H1 (cell line): ENCODE results near the gene DNAJB6. TPM values are rescaled to one million over a fixed set of nuclear protein-coding genes. Genes with fewer than 3 reads are reported as not detected.

Experiments used
- CTCF ChIA-PET: fragments of 300-600 bp; sonication (Branson Sonifier 250); formaldehyde crosslinking; loops from one replicate; lab custom pipeline; 2021; ENCODE audit not compliant: partially characterized antibody; lab: Charles Lee
- POLR2A ChIA-PET: fragments of 300-600 bp; sonication (Branson Sonifier 250); formaldehyde crosslinking; loops from one replicate; lab custom pipeline; 2021; ENCODE audit warnings: inconsistent platforms; ENCODE audit not compliant: partially characterized antibody; lab: Charles Lee
- DNase-seq, 2 experiments: peaks; one replicate each; pipeline versions ENCODE4 v3.0.0 to v3.0.0-alpha.2; 2010 to 2022; ENCODE audit warnings: low spot score in 2 of 2, low read depth in 1 of 2, mixed read lengths in 1 of 2
- FAIRE-seq: peaks from 2 replicates; lab custom pipeline; 2011; peaks lifted over from hg19 to GRCh38; lab: Jason Lieb, UNC
- H2AFZ ChIP-seq: 2 replicates; pipeline ENCODE4 v1.8.1; 2012; ENCODE audit warnings: low read length, inconsistent platforms
- H2AK5ac ChIP-seq: 2 replicates; pipeline ENCODE4 v1.6.1; 2013; ENCODE audit warnings: low read depth, low read length
- H2BK120ac ChIP-seq: replicated peaks from 2 replicates; pipeline ENCODE3; 2013; ENCODE audit warnings: low read depth, low read length, inconsistent platforms
- H2BK12ac ChIP-seq: 2 replicates; pipeline ENCODE4 v1.6.1; 2013; ENCODE audit warnings: low read depth, low read length
- H2BK15ac ChIP-seq: 2 replicates; pipeline ENCODE4 v1.6.1; 2013; ENCODE audit warnings: low read length
- H2BK20ac ChIP-seq: 2 replicates; pipeline ENCODE4 v1.6.1; 2013; ENCODE audit warnings: low read length
- H2BK5ac ChIP-seq: 2 replicates; pipeline ENCODE4 v1.6.1; 2013; ENCODE audit warnings: low read depth, low read length
- H3K14ac ChIP-seq: 2 replicates; pipeline ENCODE4 v1.6.1; 2013; ENCODE audit warnings: inconsistent platforms; ENCODE audit not compliant: insufficient read length
- H3K18ac ChIP-seq: 2 replicates; pipeline ENCODE4 v1.6.1; 2013; ENCODE audit warnings: low read length; ENCODE audit errors: extremely low read depth
- H3K23ac ChIP-seq: 2 replicates; pipeline ENCODE4 v1.6.1; 2013; ENCODE audit warnings: inconsistent platforms; ENCODE audit not compliant: insufficient read length
- H3K23me2 ChIP-seq: 2 replicates; pipeline ENCODE4 v1.6.1; 2013; ENCODE audit warnings: low read depth, low read length
- H3K27ac ChIP-seq: 2 replicates; pipeline ENCODE4 v1.6.1; 2011; ENCODE audit warnings: low read depth, low read length, inconsistent platforms
- H3K27me3 ChIP-seq, 4 experiments: replicated peaks in 1 of 4; 1 replicate in 1 of 4; 2 replicates in 3 of 4; pipeline versions ENCODE4 v1.6.1 to v1.8.1; 2011 to 2013; ENCODE audit warnings: low read length in 3 of 4, mild to moderate bottlenecking in 3 of 4, inconsistent platforms in 2 of 4, mixed read lengths in 2 of 4, moderate library complexity in 1 of 4; ENCODE audit not compliant: control insufficient read depth in 3 of 4, insufficient read depth in 3 of 4; ENCODE audit errors: extremely low read depth in 1 of 4
- H3K36me3 ChIP-seq, 4 experiments: 2 replicates each; pipeline versions ENCODE4 v1.6.1 to v1.8.1; 2011 to 2013; ENCODE audit warnings: mild to moderate bottlenecking in 4 of 4, low read length in 3 of 4, moderate library complexity in 2 of 4, control low read depth in 1 of 4, inconsistent platforms in 1 of 4; ENCODE audit not compliant: insufficient read depth in 4 of 4, control insufficient read depth in 2 of 4
- H3K4ac ChIP-seq: replicated peaks from 2 replicates; pipeline ENCODE3; 2013; ENCODE audit warnings: low read length, low read depth, mixed read lengths, inconsistent platforms; ENCODE audit not compliant: insufficient read length
- H3K4me1 ChIP-seq, 4 experiments: replicated peaks in 1 of 4; 1 replicate in 1 of 4; 2 replicates in 3 of 4; pipeline versions ENCODE4 v1.6.1 to v1.8.1; 2011 to 2013; ENCODE audit warnings: low read length in 3 of 4, inconsistent platforms in 2 of 4, mixed read lengths in 1 of 4; ENCODE audit not compliant: insufficient read depth in 4 of 4, control insufficient read depth in 3 of 4
- H3K4me2 ChIP-seq, 2 experiments: 2 replicates each; pipeline versions ENCODE4 v1.6.1 to v1.8.1; 2011 to 2013; ENCODE audit warnings: low read depth in 2 of 2, low read length in 2 of 2, control low read depth in 1 of 2, inconsistent platforms in 1 of 2, mild to moderate bottlenecking in 1 of 2; ENCODE audit not compliant: insufficient read depth in 1 of 2
- H3K4me3 ChIP-seq, 4 experiments: fragments of 200-600, 300-600 bp in 1 of 4; sonication (generic), shearing (Covaris generic), sonication (Bioruptor Twin) in 1 of 4; 2 replicates each; pipeline versions ENCODE4 v1.5.1 to v1.8.1; 2011 to 2016; ENCODE audit warnings: low read length in 4 of 4, low read depth in 3 of 4, control low read depth in 2 of 4, inconsistent platforms in 2 of 4, mild to moderate bottlenecking in 2 of 4, mixed read lengths in 1 of 4, moderate library complexity in 1 of 4; ENCODE audit not compliant: insufficient read depth in 2 of 4; ENCODE audit errors: extremely low read depth in 1 of 4
- H3K56ac ChIP-seq: replicated peaks from 2 replicates; pipeline ENCODE3; 2013; ENCODE audit warnings: low read depth, mild to moderate bottlenecking, mixed read lengths, low read length, inconsistent platforms; ENCODE audit not compliant: insufficient read length
- H3K79me1 ChIP-seq: 2 replicates; pipeline ENCODE4 v1.6.1; 2013; ENCODE audit warnings: low read depth, low read length, control low read depth
- H3K79me2 ChIP-seq, 2 experiments: 2 replicates each; pipeline versions ENCODE4 v1.6.1 to v1.8.1; 2012 to 2013; ENCODE audit warnings: low read length in 2 of 2, mild to moderate bottlenecking in 2 of 2, inconsistent platforms in 1 of 2; ENCODE audit not compliant: insufficient read depth in 2 of 2, control insufficient read depth in 1 of 2
- H3K9ac ChIP-seq, 4 experiments: replicated peaks in 1 of 4; 1 replicate in 1 of 4; 2 replicates in 3 of 4; pipeline versions ENCODE4 v1.6.1 to v1.8.1; 2011 to 2013; ENCODE audit warnings: low read depth in 3 of 4, low read length in 3 of 4, control low read depth in 2 of 4, mild to moderate bottlenecking in 2 of 4, moderate library complexity in 2 of 4, inconsistent platforms in 1 of 4; ENCODE audit errors: extremely low read depth in 1 of 4
- H3K9me3 ChIP-seq, 2 experiments: 2 replicates each; pipeline versions ENCODE4 v1.6.1 to v1.8.1; 2012 to 2013; ENCODE audit warnings: mild to moderate bottlenecking in 2 of 2, moderate library complexity in 2 of 2, control low read depth in 1 of 2, inconsistent platforms in 1 of 2, low read depth in 1 of 2, low read length in 1 of 2, mixed read lengths in 1 of 2; ENCODE audit not compliant: insufficient read depth in 2 of 2
- H4K20me1 ChIP-seq, 2 experiments: replicated peaks in 1 of 2; 2 replicates each; pipeline versions ENCODE3 to v1.8.1; 2011 to 2013; ENCODE audit warnings: inconsistent platforms in 2 of 2, low read length in 2 of 2, mild to moderate bottlenecking in 1 of 2; ENCODE audit not compliant: insufficient read depth in 2 of 2, control insufficient read depth in 1 of 2
- H4K5ac ChIP-seq: 2 replicates; pipeline ENCODE4 v1.6.1; 2013; ENCODE audit warnings: low read length, low read depth, mixed read lengths, inconsistent platforms; ENCODE audit not compliant: insufficient read length
- H4K8ac ChIP-seq: 2 replicates; pipeline ENCODE4 v1.8.0; 2013; ENCODE audit warnings: mild to moderate bottlenecking, moderate library complexity, low read length, inconsistent platforms; ENCODE audit not compliant: insufficient read depth; ENCODE audit errors: extremely low read depth
- H4K91ac ChIP-seq: replicated peaks from 2 replicates; pipeline ENCODE3; 2013; ENCODE audit warnings: low read length, mixed read lengths, inconsistent platforms; ENCODE audit not compliant: insufficient read length
- ATF3 ChIP-seq: IDR thresholded peaks from 2 replicates; pipeline ENCODE4 v1.6.1; 2011; ENCODE audit warnings: low read depth, mild to moderate bottlenecking, low read length; ENCODE audit not compliant: insufficient read depth
- BCL11A ChIP-seq, 2 experiments: IDR thresholded peaks; one replicate each; pipeline ENCODE4 v1.6.1; 2011; ENCODE audit warnings: low read depth in 2 of 2, low read length in 2 of 2, mild to moderate bottlenecking in 2 of 2
- HDAC2 ChIP-seq, 2 experiments: fragments of 300-600 bp in 1 of 2; sonication (generic) in 1 of 2; IDR thresholded peaks; 2 replicates each; pipeline ENCODE4 v1.6.1; 2011 to 2012; ENCODE audit warnings: low read depth in 2 of 2, low read length in 2 of 2, mild to moderate bottlenecking in 2 of 2, moderate library complexity in 2 of 2, borderline replicate concordance in 1 of 2, inconsistent platforms in 1 of 2
- MAFK ChIP-seq: IDR thresholded peaks from 2 replicates; pipeline ENCODE4 v1.6.1; 2012; ENCODE audit warnings: low read depth, mild to moderate bottlenecking, improper control_type of control experiment, low read length
- POLR2AphosphoS5 ChIP-seq: IDR thresholded peaks from 2 replicates; pipeline ENCODE4 v1.6.1; 2011; ENCODE audit warnings: low read depth, low read length
- RAD21 ChIP-seq, 2 experiments: IDR thresholded peaks in 1 of 2; conservative IDR thresholded peaks in 1 of 2; 2 replicates each; pipeline ENCODE4 v1.6.1; 2011; ENCODE audit warnings: low read depth in 2 of 2, low read length in 2 of 2, improper control_type of control experiment in 1 of 2, inconsistent platforms in 1 of 2, mild to moderate bottlenecking in 1 of 2, moderate library complexity in 1 of 2
- SIN3A ChIP-seq, 2 experiments: IDR thresholded peaks in 1 of 2; conservative IDR thresholded peaks in 1 of 2; 2 replicates each; pipeline ENCODE4 v1.6.1; 2011 to 2012; ENCODE audit warnings: low read length in 2 of 2, improper control_type of control experiment in 1 of 2, low read depth in 1 of 2, mild to moderate bottlenecking in 1 of 2
- SP2 ChIP-seq: IDR thresholded peaks from 2 replicates; pipeline ENCODE4 v1.6.1; 2012; ENCODE audit warnings: mild to moderate bottlenecking, low read length, inconsistent platforms
- YY1 ChIP-seq: IDR thresholded peaks from 2 replicates; pipeline ENCODE4 v1.6.1; 2011; ENCODE audit warnings: low read depth, mild to moderate bottlenecking, low read length
- WGBS, 2 experiments: shearing (Covaris generic) in 1 of 2; methylation state at CpG; one replicate each; pipeline versions ENCODE4 v1.1.6 to v1.1.7; 2013 to 2015; ENCODE audit warnings: low lambda C conversion rate in 2 of 2, mixed read lengths in 2 of 2, inconsistent platforms in 1 of 2, low coverage in 1 of 2, missing lambda C conversion rate in 1 of 2; ENCODE audit not compliant: insufficient replicate concordance in 2 of 2, insufficient coverage in 1 of 2, insufficient read length in 1 of 2; ENCODE audit errors: extremely low coverage in 1 of 2, missing lambda C conversion rate in 1 of 2; 5-methylcytosine and 5-hydroxymethylcytosine counted together
- polyA plus RNA-seq, 7 experiments: library from polyadenylated mRNA; depleted of rRNA in 3 of 7; stranded (reverse) in 5 of 7; unstranded in 2 of 7; fragments of >200 nt in 5 of 7; fragments of 200-250 nt in 2 of 7; gene quantifications; 1 replicate in 5 of 7; 2 replicates in 1 of 7; 4 replicates in 1 of 7; pipeline versions ENCODE4 v1.2.1 to v1.2.3, GENCODE V29; 2011 to 2013; ENCODE audit warnings: missing spikeins in 2 of 7, mixed read lengths in 2 of 7
- total RNA-seq: library from RNA; stranded (reverse); fragmentation: NEBNext Ultra II Directional; extraction: Animal tissue kit (Norgen Biotek cat#: 25700); gene quantifications from 2 replicates; pipeline ENCODE4 v1.2.1, GENCODE V29; 2021

The DNAJB6 gene
- total and polyA plus RNA-seq, 2 of the 8 experiments (the other 6 are each of a cell fraction or from before 2014, with no cell fraction given), result 166 to 295 TPM

GRCh38 chr7:157309988-157310668 is 26.7 kb upstream of the DNAJB6 start:
- WGBS, 2 experiments, result 32% methylated on average over 10 of the region's 10 CpGs; no CpG with 5 or more reads in 1 of the 2 experiments
- Histone ChIP-seq H3K4me3 (peak overlapping the region in 2 of 4 experiments; percentile 2 to 33; a peak in 2 of 8 replicates), H3K18ac (peak overlapping the region; percentile 100), H3K14ac (no peak overlapping the region), H3K27me3 (no peaks in the 10 kb centered on the region), H3K79me1 (no peaks in the 10 kb centered on the region), H2BK12ac (peak overlapping the region; percentile 100), H2BK20ac (peak overlapping the region; percentile 96), H3K36me3 (no peaks in the 10 kb centered on the region), H2AK5ac (peak overlapping the region; percentile 100), H2BK5ac (peak overlapping the region; percentile 100), H4K20me1 (no peaks in the 10 kb centered on the region), H3K23ac (no peak overlapping the region), H3K9me3 (no peaks in the 10 kb centered on the region), H4K8ac (peak overlapping the region; percentile 42; the same call in 1 of the 2 replicates), H3K23me2 (no peaks in the 10 kb centered on the region; the same call in 1 of the 2 replicates), H4K5ac (peak overlapping the region; percentile 82), H2BK120ac (peak overlapping the region; percentile 100), H3K56ac (peak overlapping the region; percentile 90), H3K79me2 (no peaks in the 10 kb centered on the region), H2BK15ac (0 out of 2 replicates have a peak overlapping the region, but pooled peaks have one; percentile 67), H3K9ac (peak overlapping the region in 2 of 4 experiments; percentile 51 to 61; a peak in 5 of 7 replicates), H3K27ac (peak overlapping the region; percentile 96), H4K91ac (peak overlapping the region; percentile 100), H3K4me2 (peak overlapping the region; percentile 47 to 51), H2AFZ (no peak overlapping the region), H3K4me1 (peaks cover 12 to 26% (median 23%) of the 10 kb centered on the region in 4 experiments), H3K4ac (peak overlapping the region; percentile 100)
- ChIA-PET CTCF (interaction anchor here (1.3 to 3.4 kb wide), 2 partner anchors 28 to 29 kb away, joined by 5 to 13 read pairs; no protein-coding TSS in a partner anchor), POLR2A (interaction anchor here (0.9 to 6.2 kb wide), 9 partner anchors 10 to 52 kb away, joined by 3 to 88 read pairs (median 4); partner anchors contain the start of gene DNAJB6)
- FAIRE-seq, result no peak
- peak; percentile 71 to 94 for DNase-seq
- TF ChIP-seq RAD21 (IDR thresholded peaks at IDR 0.05 in 1 of 2, conservative IDR thresholded peaks at IDR 0.05 in 1 of 2; ENCODE audit: low read depth in 2 of 2, low read length in 2 of 2) (peak in 1 of 2 experiments; percentile 7; a peak in 1 of 4 replicates), SP2 (no peak), POLR2AphosphoS5 (peak; percentile 53), SIN3A (conservative IDR thresholded peaks at IDR 0.05 in 1 of 2, IDR thresholded peaks at IDR 0.05 in 1 of 2; ENCODE audit: low read depth in 1 of 2, low read length in 2 of 2) (no peak), MAFK (no peak), YY1 (peak; percentile 86), HDAC2 (IDR thresholded peaks at IDR 0.05; ENCODE audit: borderline replicate concordance in 1 of 2, low read depth in 2 of 2, low read length in 2 of 2) (peak in 1 of 2 experiments; percentile 70; a peak in 1 of 4 replicates), ATF3 (no peak), BCL11A (IDR thresholded peaks at IDR 0.05; ENCODE audit: low read depth in 2 of 2, low read length in 2 of 2) (peak; percentile 88)
